K562 (cell line): Measurements from ENCODE around the gene R3HDM2. TPM values are rescaled to one million over a fixed set of nuclear protein-coding genes. Genes with fewer than 3 reads are reported as not detected.

Experiments
- ATAC-seq: fragments of 200-7000 bp; cut with Tn5 transposase; 3 replicates; pipeline ENCODE4 v1.9.1; 2020; ENCODE audit warnings: moderate library complexity
- BruUV-seq: library from RNA; stranded (reverse); fragments of 400-500 nt; replicated peaks from 2 replicates; lab custom pipeline; 2021; lab: Mats Ljungman, UMichigan
- CTCF ChIA-PET: fragments of 300-600 bp; formaldehyde crosslinking; extraction: SDS; loops from one replicate; lab custom pipeline; 2021; ENCODE audit warnings: low intra/inter-chr PET ratio; lab: Yijun Ruan, JAX
- POLR2A ChIA-PET: fragments of 300-600, 350-650 bp; sonication (Branson Sonifier 250); formaldehyde crosslinking; extraction: SDS; loops from one replicate; lab custom pipeline; 2021; ENCODE audit warnings: antibody characterized with exemption, inconsistent platforms; lab: Yijun Ruan, JAX
- DNase-seq, 4 experiments: peaks; one replicate each; pipeline versions ENCODE4 v3.0.0 to v3.0.0-alpha.2; 2011 to 2018; ENCODE audit warnings: low spot score in 3 of 4, mixed read lengths in 3 of 4; ENCODE audit errors: extremely low read depth in 1 of 4
- FAIRE-seq: peaks from 2 replicates; lab custom pipeline; 2011; peaks lifted over from hg19 to GRCh38; lab: Jason Lieb, UNC
- H2AFZ ChIP-seq: 2 replicates; pipeline ENCODE4 v1.6.0; 2011; ENCODE audit warnings: low read depth, low read length, control low read depth, inconsistent platforms
- H3K27ac ChIP-seq: fragments of 200-600 bp; 3 replicates; pipeline ENCODE4 v1.8.0; 2011; ENCODE audit warnings: low read depth, mild to moderate bottlenecking, control low read depth, inconsistent platforms, low read length, moderate library complexity, mixed read lengths; ENCODE audit errors: extremely low read depth
- H3K27me3 ChIP-seq, 2 experiments: fragments of 300-600 bp in 1 of 2; 2 replicates in 1 of 2; 3 replicates in 1 of 2; pipeline versions ENCODE4 v1.6.0 to v1.8.0; 2011; ENCODE audit warnings: inconsistent platforms in 2 of 2, low read length in 2 of 2, mild to moderate bottlenecking in 1 of 2, mixed read lengths in 1 of 2, moderate library complexity in 1 of 2; ENCODE audit not compliant: control insufficient read depth in 2 of 2, insufficient read depth in 2 of 2
- H3K36me3 ChIP-seq: fragments of 300-600 bp; 3 replicates; pipeline ENCODE4 v1.8.0; 2011; ENCODE audit warnings: mild to moderate bottlenecking, low read length, inconsistent platforms; ENCODE audit not compliant: control insufficient read depth, insufficient read depth
- H3K4me1 ChIP-seq, 2 experiments: fragments of 200-600 bp in 1 of 2; replicated peaks in 1 of 2; 2 replicates in 1 of 2; 3 replicates in 1 of 2; pipeline versions ENCODE4 v1.5.1 to v1.8.0; 2011; ENCODE audit warnings: inconsistent platforms in 2 of 2, low read length in 2 of 2, mild to moderate bottlenecking in 1 of 2, mixed read lengths in 1 of 2, moderate library complexity in 1 of 2; ENCODE audit not compliant: control insufficient read depth in 2 of 2, insufficient read depth in 2 of 2
- H3K4me2 ChIP-seq: 2 replicates; pipeline ENCODE4 v1.6.1; 2011; ENCODE audit warnings: low read length, control low read depth, inconsistent platforms, mixed read lengths; ENCODE audit not compliant: insufficient read depth
- H3K4me3 ChIP-seq: fragments of 200-600 bp; sonication (generic), shearing (Covaris generic); 2 replicates; pipeline ENCODE4 v1.5.1; 2016; ENCODE audit warnings: control low read depth, inconsistent platforms
- H3K79me2 ChIP-seq: fragments of 200-600 bp; 3 replicates; pipeline ENCODE4 v1.8.0; 2011; ENCODE audit warnings: low read length, inconsistent platforms; ENCODE audit not compliant: control insufficient read depth, insufficient read depth
- H3K9ac ChIP-seq, 2 experiments: 2 replicates each; pipeline versions ENCODE4 v1.6.0 to v1.6.1; 2011; ENCODE audit warnings: low read depth in 2 of 2, low read length in 2 of 2, control low read depth in 1 of 2, inconsistent platforms in 1 of 2, mild to moderate bottlenecking in 1 of 2, mixed read lengths in 1 of 2; ENCODE audit not compliant: insufficient read depth in 1 of 2
- H3K9me1 ChIP-seq: one replicate; pipeline ENCODE4 v1.6.0; 2011; ENCODE audit warnings: inconsistent platforms, mild to moderate bottlenecking, low read length, moderate library complexity; ENCODE audit not compliant: control insufficient read depth, insufficient read depth
- H3K9me3 ChIP-seq: replicated peaks from 2 replicates; pipeline ENCODE4 v1.5.1; 2011; ENCODE audit warnings: low read depth, low read length, inconsistent platforms; ENCODE audit not compliant: control insufficient read depth, insufficient read depth
- H4K20me1 ChIP-seq: replicated peaks from 2 replicates; pipeline ENCODE4 v1.6.1; 2011; ENCODE audit warnings: low read length, inconsistent platforms, mixed read lengths; ENCODE audit not compliant: control insufficient read depth, insufficient read depth
- CC2D1A ChIP-seq: fragments of 450-650 bp; IDR thresholded peaks from 2 replicates; pipeline ENCODE4 v1.6.1; 2017; ENCODE audit warnings: mild to moderate bottlenecking
- LCOR ChIP-seq: sonication (generic); formaldehyde crosslinking; IDR thresholded peaks from 2 replicates; pipeline ENCODE4 v1.8.0; 2022; ENCODE audit warnings: mild to moderate bottlenecking, missing genetic modification reagents
- NFE2 ChIP-seq: IDR thresholded peaks from 2 replicates; pipeline ENCODE4 v1.6.1; 2014; ENCODE audit warnings: antibody characterized with exemption, low read depth
- U2AF1 ChIP-seq: fragments of 200-400 bp; formaldehyde crosslinking; optimal IDR thresholded peaks from 2 replicates; pipeline ENCODE3; 2017; ENCODE audit warnings: mild to moderate bottlenecking, low read depth, low read length, moderate library complexity
- ZNF561 ChIP-seq: fragments of 450-650 bp; formaldehyde crosslinking; conservative IDR thresholded peaks from 2 replicates; pipeline ENCODE4 v1.4.0; 2020; ENCODE audit warnings: mild to moderate bottlenecking, moderate library complexity
- WGBS: fragments of 100-300 bp; shearing (Covaris generic); methylation state at CpG from one replicate; pipeline ENCODE4 v1.1.6; 2016; ENCODE audit warnings: low coverage, mixed read lengths; ENCODE audit not compliant: insufficient coverage; ENCODE audit errors: missing lambda C conversion rate; 5-methylcytosine and 5-hydroxymethylcytosine counted together
- in situ Hi-C: fragments of 300-500 bp; cut with MboI; formaldehyde crosslinking; loops from 4 replicates; pipeline ENCODE4 v1.15.0; 2018; ENCODE audit warnings: inconsistent platforms, mixed read lengths
- intact Hi-C: fragments of 100-400 bp; cut with micrococcal nuclease; formaldehyde crosslinking; loops from 2 replicates; pipeline ENCODE4 v1.14.2; 2022
- polyA plus RNA-seq, 8 experiments: library from polyadenylated mRNA; depleted of rRNA in 4 of 8; stranded (reverse) in 5 of 8; unstranded in 3 of 8; fragments of >200 nt; fragmentation: Nextera tagmentation in 2 of 8; fragmentation: Illumina TruSeq in 1 of 8; extraction: Ambion mirVana in 2 of 8; extraction: Trizol in 1 of 8; gene quantifications; 2 replicates each; pipeline versions ENCODE4 v1.2.1 to v1.2.3, GENCODE V29; 2011 to 2014; ENCODE audit warnings: inconsistent platforms in 1 of 8, missing spikeins in 1 of 8
- total RNA-seq, 7 experiments: library from RNA; depleted of rRNA in 6 of 7; stranded (reverse); fragments of >200 nt in 6 of 7; fragmentation: Illumina TruSeq in 2 of 7; extraction: Trizol in 2 of 7; gene quantifications; 2 replicates each; pipeline versions ENCODE4 v1.2.1 to v1.2.3, GENCODE V29; 2011 to 2021; ENCODE audit warnings: low replicate concordance in 1 of 7
- TF ChIP-seq, protein P1 (sequence below), 3 experiments: fragments of 200-800 bp in 1 of 3; sonication (Bioruptor generic) in 1 of 3; sonication (generic) in 1 of 3; formaldehyde crosslinking in 1 of 3; IDR thresholded peaks; 2 replicates each; pipeline versions ENCODE4 v1.6.1 to v1.8.0; 2016 to 2022; ENCODE audit warnings: mild to moderate bottlenecking in 2 of 3, missing compliant biosample characterization in 2 of 3, missing genetic modification characterization in 2 of 3, missing genetic modification reagents in 1 of 3
- TF ChIP-seq, protein P2 (sequence below), 2 experiments: fragments of 200-800 bp in 1 of 2; sonication (Bioruptor generic) in 1 of 2; sonication (generic) in 1 of 2; formaldehyde crosslinking in 1 of 2; IDR thresholded peaks in 1 of 2; conservative IDR thresholded peaks in 1 of 2; 2 replicates each; pipeline versions ENCODE4 v1.5.0 to v1.6.1; 2016 to 2020; ENCODE audit warnings: missing compliant biosample characterization in 1 of 2, missing genetic modification characterization in 1 of 2, missing genetic modification reagents in 1 of 2

R3HDM2 gene
- total and polyA plus RNA-seq, 9 of the 15 experiments (the other 6 are each of a cell fraction or from before 2014, with no cell fraction given) = 3.3 to 18.8 (median 9.0) TPM

DNA sequence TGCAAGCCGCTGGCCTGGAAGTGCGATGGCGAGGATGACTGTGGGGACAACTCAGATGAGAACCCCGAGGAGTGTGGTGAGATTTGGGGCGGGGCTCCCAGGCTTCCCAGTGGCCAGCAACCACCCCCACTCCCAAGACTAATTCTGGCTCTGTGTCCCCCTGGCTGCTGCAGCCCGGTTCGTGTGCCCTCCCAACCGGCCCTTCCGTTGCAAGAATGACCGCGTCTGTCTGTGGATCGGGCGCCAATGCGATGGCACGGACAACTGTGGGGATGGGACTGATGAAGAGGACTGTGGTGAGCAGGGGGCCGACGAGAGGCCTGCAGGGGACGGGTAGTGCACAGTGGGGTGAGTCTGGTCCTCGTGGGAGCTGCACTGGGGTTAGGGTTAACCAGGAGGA is 226.4 kb downstream of the R3HDM2 start:
- intact Hi-C loops (no loop called here), in situ Hi-C loops (no loop called here)
- BruUV-seq = no TSS peak
- Histone ChIP-seq H3K9me1 (peaks cover 2% of the 10 kb centered on the region), H2AFZ (no peak overlapping the region), H4K20me1 (peaks cover 19% of the 10 kb centered on the region), H3K9ac (no peak overlapping the region), H3K9me3 (no peaks in the 10 kb centered on the region), H3K4me2 (no peak overlapping the region), H3K27ac (no peak overlapping the region), H3K4me3 (no peak overlapping the region), H3K4me1 (peaks cover 0 to 36% of the 10 kb centered on the region in 2 experiments; a peak in 2 of 5 replicates), H3K36me3 (no peaks in the 10 kb centered on the region), H3K79me2 (no peaks in the 10 kb centered on the region), H3K27me3 (peaks cover 48 to 90% of the 10 kb centered on the region in 2 experiments; a peak in 4 of 5 replicates)
- CTCF ChIA-PET = interaction anchor here (0.5 kb wide), 1 partner anchor 34 kb away, joined by 3 read pairs; no protein-coding TSS in a partner anchor
- POLR2A ChIA-PET = interaction anchor here (0.5 kb wide), 1 partner anchor 19 kb away, joined by 3 read pairs; no protein-coding TSS in a partner anchor
- no peak for FAIRE-seq
- no peak for DNase-seq
- no peak for ATAC-seq
- 6% methylated on average over 18 of the region's 19 CpGs for WGBS
- no peak for TF ChIP-seq NFE2
- no peak for TF ChIP-seq U2AF1
- TF ChIP-seq CC2D1A = no peak
- TF ChIP-seq ZNF561 (CRISPR knock-in tag) = no peak
- TF ChIP-seq LCOR (CRISPR knock-in tag) = no peak
- TF ChIP-seq, protein P1, sequence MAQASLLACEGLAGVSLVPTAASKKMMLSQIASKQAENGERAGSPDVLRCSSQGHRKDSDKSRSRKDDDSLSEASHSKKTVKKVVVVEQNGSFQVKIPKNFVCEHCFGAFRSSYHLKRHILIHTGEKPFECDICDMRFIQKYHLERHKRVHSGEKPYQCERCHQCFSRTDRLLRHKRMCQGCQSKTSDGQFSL (CRISPR knock-in tag; IDR thresholded peaks at IDR 0.05) = no peak
- TF ChIP-seq, protein P1 (tag; IDR thresholded peaks at IDR 0.05) = no peak
- TF ChIP-seq, protein P2, sequence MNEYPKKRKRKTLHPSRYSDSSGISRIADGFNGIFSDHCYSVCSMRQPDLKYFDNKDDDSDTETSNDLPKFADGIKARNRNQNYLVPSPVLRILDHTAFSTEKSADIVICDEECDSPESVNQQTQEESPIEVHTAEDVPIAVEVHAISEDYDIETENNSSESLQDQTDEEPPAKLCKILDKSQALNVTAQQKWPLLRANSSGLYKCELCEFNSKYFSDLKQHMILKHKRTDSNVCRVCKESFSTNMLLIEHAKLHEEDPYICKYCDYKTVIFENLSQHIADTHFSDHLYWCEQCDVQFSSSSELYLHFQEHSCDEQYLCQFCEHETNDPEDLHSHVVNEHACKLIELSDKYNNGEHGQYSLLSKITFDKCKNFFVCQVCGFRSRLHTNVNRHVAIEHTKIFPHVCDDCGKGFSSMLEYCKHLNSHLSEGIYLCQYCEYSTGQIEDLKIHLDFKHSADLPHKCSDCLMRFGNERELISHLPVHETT (CRISPR knock-in tag; conservative IDR thresholded peaks at IDR 0.05 in 1 of 2, IDR thresholded peaks at IDR 0.05 in 1 of 2) = no peak
- TF ChIP-seq, all 486 proteins: peak for 0
